HCT116 (cell line): Measurements from ENCODE around the gene ASPHD1. TPM values are rescaled to one million over a fixed set of nuclear protein-coding genes. Genes with fewer than 3 reads are reported as not detected.

Source experiments
- ATAC-seq: fragments of 200-7000 bp; cut with Tn5 transposase; 2 replicates; pipeline ENCODE4 v1.9.1; 2020; ENCODE audit warnings: mild to moderate bottlenecking, moderate library complexity
- BruUV-seq: library from RNA; stranded (reverse); fragments of 400-500 nt; replicated peaks from 2 replicates; lab custom pipeline; 2021; lab: Mats Ljungman, UMichigan
- CTCF ChIA-PET: fragments of 300-600 bp; sonication (Branson Sonifier 250); formaldehyde crosslinking; loops from one replicate; lab custom pipeline; 2021; ENCODE audit warnings: antibody characterized with exemption; lab: Charles Lee
- POLR2A ChIA-PET: fragments of 300-600, 350-600 bp; sonication (Branson Sonifier 250); formaldehyde crosslinking; loops from one replicate; lab custom pipeline; 2021; ENCODE audit warnings: antibody characterized with exemption; lab: Charles Lee
- RAD21 ChIA-PET, 2 experiments: fragments of 300-600 bp; sonication (Branson Sonifier 250); formaldehyde crosslinking; loops; one replicate each; lab custom pipeline; 2023; ENCODE audit warnings: low total read pairs in 2 of 2; ENCODE audit not compliant: uncharacterized antibody in 2 of 2, unreplicated experiment in 2 of 2, low non-redundant PET in 1 of 2; lab: Charles Lee
- DNase-seq: peaks from one replicate; pipeline ENCODE4 v3.0.0-alpha.2; 2010; ENCODE audit warnings: low read depth, low spot score
- H2AFZ ChIP-seq: fragments of 200-600 bp; shearing (Covaris generic), sonication (generic); 2 replicates; pipeline ENCODE4 v1.6.1; 2017; ENCODE audit warnings: low read depth, mixed run types, mixed read lengths, antibody characterized with exemption, low read length; ENCODE audit not compliant: poor library complexity, severe bottlenecking
- H3K27ac ChIP-seq: 2 replicates; pipeline ENCODE4 v1.5.1; 2012; ENCODE audit warnings: low read depth, low read length
- H3K27me3 ChIP-seq: fragments of 200-600 bp; sonication (generic); 2 replicates; pipeline ENCODE4 v1.6.1; 2016; ENCODE audit warnings: mixed run types, low read length, mixed read lengths; ENCODE audit not compliant: insufficient read depth
- H3K36me3 ChIP-seq, 2 experiments: fragments of 200-500 bp in 1 of 2; fragments of 200-600 bp in 1 of 2; sonication (Bioruptor generic) in 1 of 2; sonication (generic) in 1 of 2; 2 replicates each; pipeline versions ENCODE4 v1.5.1 to v1.6.1; 2014 to 2016; ENCODE audit warnings: low read length in 2 of 2, inconsistent platforms in 1 of 2, mixed read lengths in 1 of 2, mixed run types in 1 of 2; ENCODE audit not compliant: insufficient read depth in 2 of 2, control insufficient read depth in 1 of 2
- H3K4me1 ChIP-seq, 2 experiments: fragments of 200-600 bp in 1 of 2; sonication (generic) in 1 of 2; 2 replicates each; pipeline versions ENCODE4 v1.5.1 to v1.6.1; 2012 to 2017; ENCODE audit warnings: low read length in 2 of 2, inconsistent platforms in 1 of 2, mild to moderate bottlenecking in 1 of 2, mixed read lengths in 1 of 2, mixed run types in 1 of 2, moderate library complexity in 1 of 2; ENCODE audit not compliant: insufficient read depth in 2 of 2, control insufficient read depth in 1 of 2
- H3K4me2 ChIP-seq: fragments of 200-600 bp; sonication (generic); 2 replicates; pipeline ENCODE4 v1.6.1; 2017; ENCODE audit warnings: mixed run types, low read length, mixed read lengths
- H3K4me3 ChIP-seq, 2 experiments: fragments of 200-600 bp in 1 of 2; sonication (generic) in 1 of 2; replicated peaks in 1 of 2; 2 replicates each; pipeline ENCODE4 v1.5.1; 2011 to 2016; ENCODE audit warnings: low read length in 2 of 2, control low read depth in 1 of 2, low read depth in 1 of 2, mild to moderate bottlenecking in 1 of 2, mixed read lengths in 1 of 2, mixed run types in 1 of 2
- H3K79me2 ChIP-seq: fragments of 200-600 bp; sonication (generic); 2 replicates; pipeline ENCODE4 v1.6.1; 2017; ENCODE audit warnings: mild to moderate bottlenecking, mixed run types, low read length, moderate library complexity, mixed read lengths; ENCODE audit not compliant: insufficient read depth
- H3K9ac ChIP-seq: fragments of 200-600 bp; sonication (generic); 2 replicates; pipeline ENCODE4 v1.6.1; 2016; ENCODE audit warnings: low read length, mixed read lengths
- H3K9me2 ChIP-seq: fragments of 200-600 bp; sonication (generic), shearing (Covaris generic); 2 replicates; pipeline ENCODE4 v1.6.1; 2017; ENCODE audit warnings: mixed run types, mild to moderate bottlenecking, moderate library complexity; ENCODE audit not compliant: insufficient read depth
- H3K9me3 ChIP-seq, 2 experiments: fragments of 200-500 bp in 1 of 2; fragments of 200-600 bp in 1 of 2; sonication (Bioruptor generic) in 1 of 2; sonication (generic) in 1 of 2; 2 replicates each; pipeline ENCODE4 v1.6.1; 2014 to 2017; ENCODE audit warnings: low read length in 2 of 2, mixed read lengths in 2 of 2, inconsistent platforms in 1 of 2, low read depth in 1 of 2, mild to moderate bottlenecking in 1 of 2, mixed run types in 1 of 2, moderate library complexity in 1 of 2; ENCODE audit not compliant: control insufficient read depth in 1 of 2, insufficient read depth in 1 of 2
- H4K20me1 ChIP-seq: fragments of 200-600 bp; sonication (generic), shearing (Covaris generic); 2 replicates; pipeline ENCODE4 v1.6.1; 2017; ENCODE audit warnings: mixed run types, mild to moderate bottlenecking, moderate library complexity; ENCODE audit not compliant: insufficient read depth
- ATF3 ChIP-seq: IDR thresholded peaks from 2 replicates; pipeline ENCODE4 v1.6.1; 2012
- CEBPB ChIP-seq: IDR thresholded peaks from 2 replicates; pipeline ENCODE4 v1.6.1; 2012; ENCODE audit warnings: low read depth
- CTCF ChIP-seq, 3 experiments: fragments of 200-600 bp in 1 of 3; sonication (generic) in 1 of 3; IDR thresholded peaks in 2 of 3; conservative IDR thresholded peaks in 1 of 3; 2 replicates each; pipeline ENCODE4 v1.5.1; 2012 to 2017; ENCODE audit warnings: low read depth in 2 of 3, low read length in 2 of 3, antibody characterized with exemption in 1 of 3, borderline replicate concordance in 1 of 3, control low read depth in 1 of 3, mild to moderate bottlenecking in 1 of 3, mixed read lengths in 1 of 3, mixed run types in 1 of 3, moderate library complexity in 1 of 3; ENCODE audit not compliant: insufficient read depth in 1 of 3
- EGR1 ChIP-seq: IDR thresholded peaks from 2 replicates; pipeline ENCODE4 v1.6.1; 2012; ENCODE audit warnings: low read depth
- FOSL1 ChIP-seq: IDR thresholded peaks from 2 replicates; pipeline ENCODE4 v1.6.1; 2012; ENCODE audit warnings: low read depth
- MAX ChIP-seq: IDR thresholded peaks from 2 replicates; pipeline ENCODE4 v1.6.1; 2012
- POLR2AphosphoS5 ChIP-seq: IDR thresholded peaks from 2 replicates; pipeline ENCODE4 v1.6.1; 2011; ENCODE audit warnings: mild to moderate bottlenecking, low read depth, low read length, moderate library complexity
- RAD21 ChIP-seq: IDR thresholded peaks from 2 replicates; pipeline ENCODE4 v1.6.1; 2012; ENCODE audit warnings: low read depth, mild to moderate bottlenecking
- ZFX ChIP-seq: fragments of 450-650 bp; IDR thresholded peaks from 2 replicates; pipeline ENCODE4 v1.6.1; 2017
- intact Hi-C: fragments of 100-400 bp; cut with micrococcal nuclease; formaldehyde crosslinking; loops from 2 replicates; pipeline ENCODE4 v1.10.0; 2022
- total RNA-seq: library from RNA; stranded (reverse); gene quantifications from one replicate; pipeline ENCODE4 v1.2.1, GENCODE V29; 2021; ENCODE audit not compliant: unreplicated experiment
- TF ChIP-seq, protein P1 (sequence below): IDR thresholded peaks from 2 replicates; pipeline ENCODE4 v1.6.1; 2012; ENCODE audit warnings: low read depth
- TF ChIP-seq, protein P2 (sequence below): IDR thresholded peaks from 2 replicates; pipeline ENCODE4 v1.6.1; 2011; ENCODE audit warnings: mild to moderate bottlenecking, low read length, moderate library complexity; ENCODE audit not compliant: insufficient replicate concordance; ENCODE audit errors: extremely low read depth

Gene ASPHD1
- total RNA-seq, 1 experiment from 2014 or later, result 18.4 TPM

DNA sequence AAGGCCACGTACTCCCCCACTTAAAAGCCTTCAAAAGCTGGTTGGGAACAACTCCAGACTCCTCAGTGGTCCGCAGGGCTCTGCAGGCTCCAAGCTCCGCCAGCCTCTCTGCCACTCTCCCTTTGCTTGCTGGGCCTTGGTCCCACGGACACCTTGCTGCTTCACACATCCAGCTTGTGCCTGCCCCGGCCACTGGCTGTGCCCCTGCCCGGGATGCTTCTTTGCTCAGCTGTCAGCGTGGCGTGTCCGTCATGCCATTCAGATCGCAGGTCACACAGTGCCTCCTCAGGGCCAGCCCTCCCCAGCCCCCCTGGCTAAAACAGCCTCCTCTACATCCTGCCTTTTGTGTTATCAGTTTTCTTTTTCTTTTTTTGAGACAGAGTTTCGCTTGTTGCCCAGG is 11.8 kb downstream of the ASPHD1 start:
- Histone ChIP-seq H4K20me1 (no peaks in the 10 kb centered on the region), H3K9me3 (no peaks in the 10 kb centered on the region), H2AFZ (no peak overlapping the region), H3K36me3 (peaks cover 0 to 3% of the 10 kb centered on the region in 2 experiments; a peak in 3 of 4 replicates), H3K4me3 (no peak overlapping the region), H3K79me2 (no peaks in the 10 kb centered on the region), H3K4me1 (no peaks in the 10 kb centered on the region), H3K27ac (no peak overlapping the region), H3K9ac (no peak overlapping the region), H3K9me2 (no peaks in the 10 kb centered on the region), H3K27me3 (no peaks in the 10 kb centered on the region), H3K4me2 (no peak overlapping the region)
- DNase-seq (no peak), ATAC-seq (0 out of 2 replicates have a peak, but pooled peaks have one; percentile 7)
- intact Hi-C loops, result no loop called here
- CTCF ChIA-PET, result no interaction called here
- RAD21 ChIA-PET, result no interaction called here
- BruUV-seq, result no TSS peak
- TF ChIP-seq ZFX (no peak), POLR2AphosphoS5 (no peak), FOSL1 (no peak), CTCF (IDR thresholded peaks at IDR 0.05 in 2 of 3, conservative IDR thresholded peaks at IDR 0.05 in 1 of 3; ENCODE audit: borderline replicate concordance in 1 of 3, insufficient read depth in 1 of 3, low read depth in 2 of 3, low read length in 2 of 3) (no peak), MAX (no peak), EGR1 (no peak), CEBPB (no peak), RAD21 (no peak), ATF3 (no peak)
- TF ChIP-seq, protein P1, sequence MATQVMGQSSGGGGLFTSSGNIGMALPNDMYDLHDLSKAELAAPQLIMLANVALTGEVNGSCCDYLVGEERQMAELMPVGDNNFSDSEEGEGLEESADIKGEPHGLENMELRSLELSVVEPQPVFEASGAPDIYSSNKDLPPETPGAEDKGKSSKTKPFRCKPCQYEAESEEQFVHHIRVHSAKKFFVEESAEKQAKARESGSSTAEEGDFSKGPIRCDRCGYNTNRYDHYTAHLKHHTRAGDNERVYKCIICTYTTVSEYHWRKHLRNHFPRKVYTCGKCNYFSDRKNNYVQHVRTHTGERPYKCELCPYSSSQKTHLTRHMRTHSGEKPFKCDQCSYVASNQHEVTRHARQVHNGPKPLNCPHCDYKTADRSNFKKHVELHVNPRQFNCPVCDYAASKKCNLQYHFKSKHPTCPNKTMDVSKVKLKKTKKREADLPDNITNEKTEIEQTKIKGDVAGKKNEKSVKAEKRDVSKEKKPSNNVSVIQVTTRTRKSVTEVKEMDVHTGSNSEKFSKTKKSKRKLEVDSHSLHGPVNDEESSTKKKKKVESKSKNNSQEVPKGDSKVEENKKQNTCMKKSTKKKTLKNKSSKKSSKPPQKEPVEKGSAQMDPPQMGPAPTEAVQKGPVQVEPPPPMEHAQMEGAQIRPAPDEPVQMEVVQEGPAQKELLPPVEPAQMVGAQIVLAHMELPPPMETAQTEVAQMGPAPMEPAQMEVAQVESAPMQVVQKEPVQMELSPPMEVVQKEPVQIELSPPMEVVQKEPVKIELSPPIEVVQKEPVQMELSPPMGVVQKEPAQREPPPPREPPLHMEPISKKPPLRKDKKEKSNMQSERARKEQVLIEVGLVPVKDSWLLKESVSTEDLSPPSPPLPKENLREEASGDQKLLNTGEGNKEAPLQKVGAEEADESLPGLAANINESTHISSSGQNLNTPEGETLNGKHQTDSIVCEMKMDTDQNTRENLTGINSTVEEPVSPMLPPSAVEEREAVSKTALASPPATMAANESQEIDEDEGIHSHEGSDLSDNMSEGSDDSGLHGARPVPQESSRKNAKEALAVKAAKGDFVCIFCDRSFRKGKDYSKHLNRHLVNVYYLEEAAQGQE, result no peak
- TF ChIP-seq, protein P2, sequence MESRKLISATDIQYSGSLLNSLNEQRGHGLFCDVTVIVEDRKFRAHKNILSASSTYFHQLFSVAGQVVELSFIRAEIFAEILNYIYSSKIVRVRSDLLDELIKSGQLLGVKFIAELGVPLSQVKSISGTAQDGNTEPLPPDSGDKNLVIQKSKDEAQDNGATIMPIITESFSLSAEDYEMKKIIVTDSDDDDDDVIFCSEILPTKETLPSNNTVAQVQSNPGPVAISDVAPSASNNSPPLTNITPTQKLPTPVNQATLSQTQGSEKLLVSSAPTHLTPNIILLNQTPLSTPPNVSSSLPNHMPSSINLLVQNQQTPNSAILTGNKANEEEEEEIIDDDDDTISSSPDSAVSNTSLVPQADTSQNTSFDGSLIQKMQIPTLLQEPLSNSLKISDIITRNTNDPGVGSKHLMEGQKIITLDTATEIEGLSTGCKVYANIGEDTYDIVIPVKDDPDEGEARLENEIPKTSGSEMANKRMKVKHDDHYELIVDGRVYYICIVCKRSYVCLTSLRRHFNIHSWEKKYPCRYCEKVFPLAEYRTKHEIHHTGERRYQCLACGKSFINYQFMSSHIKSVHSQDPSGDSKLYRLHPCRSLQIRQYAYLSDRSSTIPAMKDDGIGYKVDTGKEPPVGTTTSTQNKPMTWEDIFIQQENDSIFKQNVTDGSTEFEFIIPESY, result no peak
- POLR2A ChIA-PET, result interaction anchor here (0.6 kb wide), 1 partner anchor 210 kb away, joined by 6 read pairs; no protein-coding TSS in a partner anchor
